H1 (cell line): ENCODE results near the gene CCDC28A. TPM values are rescaled to one million over a fixed set of nuclear protein-coding genes. Genes with fewer than 3 reads are reported as not detected.
A peak's percentile ranks its signal among the peaks of the same experiment; 100 is the strongest.

ENCODE experiments used
- CTCF ChIA-PET: fragments of 300-600 bp; sonication (Branson Sonifier 250); formaldehyde crosslinking; loops from one replicate; lab custom pipeline; 2021; ENCODE audit not compliant: partially characterized antibody; lab: Charles Lee
- POLR2A ChIA-PET: fragments of 300-600 bp; sonication (Branson Sonifier 250); formaldehyde crosslinking; loops from one replicate; lab custom pipeline; 2021; ENCODE audit warnings: inconsistent platforms; ENCODE audit not compliant: partially characterized antibody; lab: Charles Lee
- DNase-seq, 2 experiments: peaks; one replicate each; pipeline versions ENCODE4 v3.0.0 to v3.0.0-alpha.2; 2010 to 2022; ENCODE audit warnings: low spot score in 2 of 2, low read depth in 1 of 2, mixed read lengths in 1 of 2
- FAIRE-seq: peaks from 2 replicates; lab custom pipeline; 2011; peaks lifted over from hg19 to GRCh38; lab: Jason Lieb, UNC
- H2AFZ ChIP-seq: 2 replicates; pipeline ENCODE4 v1.8.1; 2012; ENCODE audit warnings: low read length, inconsistent platforms
- H2AK5ac ChIP-seq: 2 replicates; pipeline ENCODE4 v1.6.1; 2013; ENCODE audit warnings: low read depth, low read length
- H2BK120ac ChIP-seq: replicated peaks from 2 replicates; pipeline ENCODE3; 2013; ENCODE audit warnings: low read depth, low read length, inconsistent platforms
- H2BK12ac ChIP-seq: 2 replicates; pipeline ENCODE4 v1.6.1; 2013; ENCODE audit warnings: low read depth, low read length
- H2BK15ac ChIP-seq: 2 replicates; pipeline ENCODE4 v1.6.1; 2013; ENCODE audit warnings: low read length
- H2BK20ac ChIP-seq: 2 replicates; pipeline ENCODE4 v1.6.1; 2013; ENCODE audit warnings: low read length
- H2BK5ac ChIP-seq: 2 replicates; pipeline ENCODE4 v1.6.1; 2013; ENCODE audit warnings: low read depth, low read length
- H3K14ac ChIP-seq: 2 replicates; pipeline ENCODE4 v1.6.1; 2013; ENCODE audit warnings: inconsistent platforms; ENCODE audit not compliant: insufficient read length
- H3K18ac ChIP-seq: 2 replicates; pipeline ENCODE4 v1.6.1; 2013; ENCODE audit warnings: low read length; ENCODE audit errors: extremely low read depth
- H3K23ac ChIP-seq: 2 replicates; pipeline ENCODE4 v1.6.1; 2013; ENCODE audit warnings: inconsistent platforms; ENCODE audit not compliant: insufficient read length
- H3K23me2 ChIP-seq: 2 replicates; pipeline ENCODE4 v1.6.1; 2013; ENCODE audit warnings: low read depth, low read length
- H3K27ac ChIP-seq: 2 replicates; pipeline ENCODE4 v1.6.1; 2011; ENCODE audit warnings: low read depth, low read length, inconsistent platforms
- H3K27me3 ChIP-seq, 4 experiments: replicated peaks in 1 of 4; 1 replicate in 1 of 4; 2 replicates in 3 of 4; pipeline versions ENCODE4 v1.6.1 to v1.8.1; 2011 to 2013; ENCODE audit warnings: low read length in 3 of 4, mild to moderate bottlenecking in 3 of 4, inconsistent platforms in 2 of 4, mixed read lengths in 2 of 4, moderate library complexity in 1 of 4; ENCODE audit not compliant: control insufficient read depth in 3 of 4, insufficient read depth in 3 of 4; ENCODE audit errors: extremely low read depth in 1 of 4
- H3K36me3 ChIP-seq, 4 experiments: 2 replicates each; pipeline versions ENCODE4 v1.6.1 to v1.8.1; 2011 to 2013; ENCODE audit warnings: mild to moderate bottlenecking in 4 of 4, low read length in 3 of 4, moderate library complexity in 2 of 4, control low read depth in 1 of 4, inconsistent platforms in 1 of 4; ENCODE audit not compliant: insufficient read depth in 4 of 4, control insufficient read depth in 2 of 4
- H3K4ac ChIP-seq: replicated peaks from 2 replicates; pipeline ENCODE3; 2013; ENCODE audit warnings: low read length, low read depth, mixed read lengths, inconsistent platforms; ENCODE audit not compliant: insufficient read length
- H3K4me1 ChIP-seq, 4 experiments: replicated peaks in 1 of 4; 1 replicate in 1 of 4; 2 replicates in 3 of 4; pipeline versions ENCODE4 v1.6.1 to v1.8.1; 2011 to 2013; ENCODE audit warnings: low read length in 3 of 4, inconsistent platforms in 2 of 4, mixed read lengths in 1 of 4; ENCODE audit not compliant: insufficient read depth in 4 of 4, control insufficient read depth in 3 of 4
- H3K4me2 ChIP-seq, 2 experiments: 2 replicates each; pipeline versions ENCODE4 v1.6.1 to v1.8.1; 2011 to 2013; ENCODE audit warnings: low read depth in 2 of 2, low read length in 2 of 2, control low read depth in 1 of 2, inconsistent platforms in 1 of 2, mild to moderate bottlenecking in 1 of 2; ENCODE audit not compliant: insufficient read depth in 1 of 2
- H3K4me3 ChIP-seq, 4 experiments: fragments of 200-600, 300-600 bp in 1 of 4; sonication (generic), shearing (Covaris generic), sonication (Bioruptor Twin) in 1 of 4; 2 replicates each; pipeline versions ENCODE4 v1.5.1 to v1.8.1; 2011 to 2016; ENCODE audit warnings: low read length in 4 of 4, low read depth in 3 of 4, control low read depth in 2 of 4, inconsistent platforms in 2 of 4, mild to moderate bottlenecking in 2 of 4, mixed read lengths in 1 of 4, moderate library complexity in 1 of 4; ENCODE audit not compliant: insufficient read depth in 2 of 4; ENCODE audit errors: extremely low read depth in 1 of 4
- H3K56ac ChIP-seq: replicated peaks from 2 replicates; pipeline ENCODE3; 2013; ENCODE audit warnings: low read depth, mild to moderate bottlenecking, mixed read lengths, low read length, inconsistent platforms; ENCODE audit not compliant: insufficient read length
- H3K79me1 ChIP-seq: 2 replicates; pipeline ENCODE4 v1.6.1; 2013; ENCODE audit warnings: low read depth, low read length, control low read depth
- H3K79me2 ChIP-seq, 2 experiments: 2 replicates each; pipeline versions ENCODE4 v1.6.1 to v1.8.1; 2012 to 2013; ENCODE audit warnings: low read length in 2 of 2, mild to moderate bottlenecking in 2 of 2, inconsistent platforms in 1 of 2; ENCODE audit not compliant: insufficient read depth in 2 of 2, control insufficient read depth in 1 of 2
- H3K9ac ChIP-seq, 4 experiments: replicated peaks in 1 of 4; 1 replicate in 1 of 4; 2 replicates in 3 of 4; pipeline versions ENCODE4 v1.6.1 to v1.8.1; 2011 to 2013; ENCODE audit warnings: low read depth in 3 of 4, low read length in 3 of 4, control low read depth in 2 of 4, mild to moderate bottlenecking in 2 of 4, moderate library complexity in 2 of 4, inconsistent platforms in 1 of 4; ENCODE audit errors: extremely low read depth in 1 of 4
- H3K9me3 ChIP-seq, 2 experiments: 2 replicates each; pipeline versions ENCODE4 v1.6.1 to v1.8.1; 2012 to 2013; ENCODE audit warnings: mild to moderate bottlenecking in 2 of 2, moderate library complexity in 2 of 2, control low read depth in 1 of 2, inconsistent platforms in 1 of 2, low read depth in 1 of 2, low read length in 1 of 2, mixed read lengths in 1 of 2; ENCODE audit not compliant: insufficient read depth in 2 of 2
- H4K20me1 ChIP-seq, 2 experiments: replicated peaks in 1 of 2; 2 replicates each; pipeline versions ENCODE3 to v1.8.1; 2011 to 2013; ENCODE audit warnings: inconsistent platforms in 2 of 2, low read length in 2 of 2, mild to moderate bottlenecking in 1 of 2; ENCODE audit not compliant: insufficient read depth in 2 of 2, control insufficient read depth in 1 of 2
- H4K5ac ChIP-seq: 2 replicates; pipeline ENCODE4 v1.6.1; 2013; ENCODE audit warnings: low read length, low read depth, mixed read lengths, inconsistent platforms; ENCODE audit not compliant: insufficient read length
- H4K8ac ChIP-seq: 2 replicates; pipeline ENCODE4 v1.8.0; 2013; ENCODE audit warnings: mild to moderate bottlenecking, moderate library complexity, low read length, inconsistent platforms; ENCODE audit not compliant: insufficient read depth; ENCODE audit errors: extremely low read depth
- H4K91ac ChIP-seq: replicated peaks from 2 replicates; pipeline ENCODE3; 2013; ENCODE audit warnings: low read length, mixed read lengths, inconsistent platforms; ENCODE audit not compliant: insufficient read length
- CTCF ChIP-seq, 3 experiments: IDR thresholded peaks; 1 replicate in 2 of 3; 2 replicates in 1 of 3; pipeline versions ENCODE4 v1.5.1 to v1.6.1; 2011; ENCODE audit warnings: low read length in 3 of 3, mild to moderate bottlenecking in 3 of 3, inconsistent platforms in 2 of 3, low read depth in 1 of 3, moderate library complexity in 1 of 3; ENCODE audit not compliant: insufficient read depth in 1 of 3; ENCODE audit errors: control extremely low read depth in 1 of 3
- RAD21 ChIP-seq, 2 experiments: IDR thresholded peaks in 1 of 2; conservative IDR thresholded peaks in 1 of 2; 2 replicates each; pipeline ENCODE4 v1.6.1; 2011; ENCODE audit warnings: low read depth in 2 of 2, low read length in 2 of 2, improper control_type of control experiment in 1 of 2, inconsistent platforms in 1 of 2, mild to moderate bottlenecking in 1 of 2, moderate library complexity in 1 of 2
- RBBP5 ChIP-seq: IDR thresholded peaks from 2 replicates; pipeline ENCODE4 v1.7.1; 2012; ENCODE audit warnings: low read depth, mild to moderate bottlenecking, inconsistent platforms, low read length, moderate library complexity, borderline replicate concordance
- TBP ChIP-seq: IDR thresholded peaks from 2 replicates; pipeline ENCODE4 v1.6.1; 2011; ENCODE audit warnings: low read depth, low read length, improper control_type of control experiment
- USF2 ChIP-seq: IDR thresholded peaks from 2 replicates; pipeline ENCODE4 v1.6.1; 2011; ENCODE audit warnings: low read length, improper control_type of control experiment
- WGBS, 2 experiments: shearing (Covaris generic) in 1 of 2; methylation state at CpG; one replicate each; pipeline versions ENCODE4 v1.1.6 to v1.1.7; 2013 to 2015; ENCODE audit warnings: low lambda C conversion rate in 2 of 2, mixed read lengths in 2 of 2, inconsistent platforms in 1 of 2, low coverage in 1 of 2, missing lambda C conversion rate in 1 of 2; ENCODE audit not compliant: insufficient replicate concordance in 2 of 2, insufficient coverage in 1 of 2, insufficient read length in 1 of 2; ENCODE audit errors: extremely low coverage in 1 of 2, missing lambda C conversion rate in 1 of 2; 5-methylcytosine and 5-hydroxymethylcytosine counted together
- polyA plus RNA-seq, 7 experiments: library from polyadenylated mRNA; depleted of rRNA in 3 of 7; stranded (reverse) in 5 of 7; unstranded in 2 of 7; fragments of >200 nt in 5 of 7; fragments of 200-250 nt in 2 of 7; gene quantifications; 1 replicate in 5 of 7; 2 replicates in 1 of 7; 4 replicates in 1 of 7; pipeline versions ENCODE4 v1.2.1 to v1.2.3, GENCODE V29; 2011 to 2013; ENCODE audit warnings: missing spikeins in 2 of 7, mixed read lengths in 2 of 7
- total RNA-seq: library from RNA; stranded (reverse); fragmentation: NEBNext Ultra II Directional; extraction: Animal tissue kit (Norgen Biotek cat#: 25700); gene quantifications from 2 replicates; pipeline ENCODE4 v1.2.1, GENCODE V29; 2021

CCDC28A gene
- total and polyA plus RNA-seq, 2 of the 8 experiments (the other 6 are each of a cell fraction or from before 2014, with no cell fraction given): 9.6 to 12.1 TPM

GRCh38 chr6:138752017-138752416 is 21.6 kb upstream of the CCDC28A start:
- ChIA-PET POLR2A (interaction anchor here (0.7 kb wide), 1 partner anchor 21 kb away, joined by 4 read pairs; the partner anchor contains the start of gene CCDC28A), CTCF (interaction anchor here (0.6 to 4.4 kb wide), 20 partner anchors 8 to 386 kb away, joined by 3 to 37 read pairs (median 4); no protein-coding TSS in a partner anchor)
- H2BK5ac ChIP-seq: no peak overlapping the region
- H3K79me2 ChIP-seq: no peaks in the 10 kb centered on the region
- H4K5ac ChIP-seq: no peak overlapping the region
- no peaks in the 10 kb centered on the region for H3K79me1 ChIP-seq
- H3K9me3 ChIP-seq: no peaks in the 10 kb centered on the region; a peak in 1 of 4 replicates
- H3K9ac ChIP-seq: no peak overlapping the region
- no peak overlapping the region for H3K18ac ChIP-seq
- no peak overlapping the region for H2BK120ac ChIP-seq
- no peak overlapping the region for H2AFZ ChIP-seq
- DNase-seq (no peak), FAIRE-seq (no peak)
- H3K56ac ChIP-seq: no peak overlapping the region
- no peak overlapping the region for H3K23ac ChIP-seq
- H4K8ac ChIP-seq: no peak overlapping the region
- H2AK5ac ChIP-seq: no peak overlapping the region
- no peak overlapping the region for H2BK12ac ChIP-seq
- no peak overlapping the region for H2BK20ac ChIP-seq
- no peak overlapping the region for H3K27ac ChIP-seq
- no peak overlapping the region for H2BK15ac ChIP-seq
- H4K91ac ChIP-seq: no peak overlapping the region
- H3K14ac ChIP-seq: no peak overlapping the region
- H3K4ac ChIP-seq: no peak overlapping the region
- H3K27me3 ChIP-seq: no peaks in the 10 kb centered on the region
- TF ChIP-seq TBP (no peak), CTCF (IDR thresholded peaks at IDR 0.05; ENCODE audit: control extremely low read depth in 1 of 3, insufficient read depth in 1 of 3, low read depth in 1 of 3, low read length in 3 of 3) (peak; percentile 40 to 69 (median 45)), RBBP5 (no peak), USF2 (no peak), RAD21 (IDR thresholded peaks at IDR 0.05 in 1 of 2, conservative IDR thresholded peaks at IDR 0.05 in 1 of 2; ENCODE audit: low read depth in 2 of 2, low read length in 2 of 2) (peak; percentile 24 to 49)
- TF ChIP-seq, all 59 proteins: peak for 2
- H3K36me3 ChIP-seq: no peaks in the 10 kb centered on the region
- WGBS, 2 experiments: 72% methylated on average over 4 of the region's 4 CpGs; no CpG with 5 or more reads in 1 of the 2 experiments
- H3K4me3 ChIP-seq: no peak overlapping the region
- H3K4me2 ChIP-seq: no peak overlapping the region
- H3K4me1 ChIP-seq: no peaks in the 10 kb centered on the region
- H4K20me1 ChIP-seq: no peaks in the 10 kb centered on the region
- H3K23me2 ChIP-seq: no peaks in the 10 kb centered on the region
